Brain microvascular endothelial cell (primary cell): ENCODE results near the gene C3orf22.
A peak's percentile ranks its signal among the peaks of the same experiment; 100 is the strongest.

Source experiments
- DNase-seq: peaks from one replicate; pipeline ENCODE4 v3.0.0-alpha.2; 2020
- H3K27ac ChIP-seq: fragments of 250-450 bp; sonication (Bioruptor Pico); 2 replicates; pipeline ENCODE4 v1.5.1; 2020; ENCODE audit warnings: mild to moderate bottlenecking, moderate library complexity
- H3K27me3 ChIP-seq: fragments of 250-450 bp; sonication (Bioruptor Pico); replicated peaks from 2 replicates; pipeline ENCODE4 v1.5.1; 2020; ENCODE audit warnings: mild to moderate bottlenecking
- H3K36me3 ChIP-seq: fragments of 250-450 bp; sonication (Bioruptor Pico); replicated peaks from 2 replicates; pipeline ENCODE4 v1.5.1; 2020; ENCODE audit warnings: mild to moderate bottlenecking
- H3K4me3 ChIP-seq: 2 replicates; pipeline ENCODE4 v1.5.1; 2011; ENCODE audit warnings: low read depth, mild to moderate bottlenecking, control low read depth, low read length, moderate library complexity
- in situ Hi-C: cut with HindIII; loops from 2 replicates; pipeline ENCODE4 v1.10.0; 2017; ENCODE audit warnings: low sequenced_read_pairs, low pct_ligation_motif_present
- TF ChIP-seq, protein P1 (sequence below): IDR thresholded peaks from 2 replicates; pipeline ENCODE4 v1.5.1; 2011; ENCODE audit warnings: low read depth, mild to moderate bottlenecking, moderate library complexity, low read length, control low read depth, inconsistent platforms; ENCODE audit errors: missing control alignments

Gene C3orf22

DNA sequence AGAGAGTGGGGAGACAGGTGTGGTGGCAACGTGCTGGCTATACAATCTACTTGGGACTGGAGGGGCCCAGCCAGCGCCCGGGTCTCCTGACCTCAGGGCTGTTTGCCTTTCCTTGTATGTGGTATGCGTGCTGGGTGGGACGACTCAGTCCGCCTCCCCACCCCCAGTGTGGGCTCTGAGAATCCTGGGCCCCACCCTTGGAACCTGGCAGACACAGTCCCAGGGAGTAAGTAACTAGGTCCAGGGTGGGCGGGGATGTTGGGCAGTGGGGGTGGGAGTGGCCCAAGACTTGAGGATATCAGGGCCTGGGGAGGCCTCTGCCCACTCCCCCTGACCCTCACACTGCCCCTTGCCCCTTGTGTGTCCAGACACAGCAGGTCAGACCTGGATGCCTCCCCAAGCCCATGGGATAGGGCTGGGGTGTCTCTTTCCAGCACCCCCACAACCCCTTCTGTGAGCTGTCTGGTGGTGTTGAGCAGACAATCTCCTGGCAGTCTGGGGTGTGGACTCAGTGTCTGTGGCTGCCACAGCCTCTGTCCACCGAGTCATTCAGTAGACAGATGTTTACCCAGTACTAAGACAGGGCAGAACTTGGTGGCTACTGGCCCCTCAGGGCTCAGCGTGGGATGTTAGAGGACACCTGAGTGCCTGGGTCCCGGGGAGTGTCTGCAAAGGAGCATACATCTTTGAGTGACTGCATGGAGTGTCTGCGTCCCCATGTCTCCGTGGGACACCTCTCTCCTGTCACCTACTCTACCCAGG, 33.5 kb downstream of the C3orf22 start:
- H3K27ac ChIP-seq, result no peak overlapping the region
- in situ Hi-C loops, result no loop called here
- H3K4me3 ChIP-seq, result no peak overlapping the region
- peaks cover 13% of the 10 kb centered on the region for H3K27me3 ChIP-seq
- no peak for DNase-seq
- TF ChIP-seq, protein P1, sequence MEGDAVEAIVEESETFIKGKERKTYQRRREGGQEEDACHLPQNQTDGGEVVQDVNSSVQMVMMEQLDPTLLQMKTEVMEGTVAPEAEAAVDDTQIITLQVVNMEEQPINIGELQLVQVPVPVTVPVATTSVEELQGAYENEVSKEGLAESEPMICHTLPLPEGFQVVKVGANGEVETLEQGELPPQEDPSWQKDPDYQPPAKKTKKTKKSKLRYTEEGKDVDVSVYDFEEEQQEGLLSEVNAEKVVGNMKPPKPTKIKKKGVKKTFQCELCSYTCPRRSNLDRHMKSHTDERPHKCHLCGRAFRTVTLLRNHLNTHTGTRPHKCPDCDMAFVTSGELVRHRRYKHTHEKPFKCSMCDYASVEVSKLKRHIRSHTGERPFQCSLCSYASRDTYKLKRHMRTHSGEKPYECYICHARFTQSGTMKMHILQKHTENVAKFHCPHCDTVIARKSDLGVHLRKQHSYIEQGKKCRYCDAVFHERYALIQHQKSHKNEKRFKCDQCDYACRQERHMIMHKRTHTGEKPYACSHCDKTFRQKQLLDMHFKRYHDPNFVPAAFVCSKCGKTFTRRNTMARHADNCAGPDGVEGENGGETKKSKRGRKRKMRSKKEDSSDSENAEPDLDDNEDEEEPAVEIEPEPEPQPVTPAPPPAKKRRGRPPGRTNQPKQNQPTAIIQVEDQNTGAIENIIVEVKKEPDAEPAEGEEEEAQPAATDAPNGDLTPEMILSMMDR, result no peak
- no peaks in the 10 kb centered on the region for H3K36me3 ChIP-seq

DNA sequence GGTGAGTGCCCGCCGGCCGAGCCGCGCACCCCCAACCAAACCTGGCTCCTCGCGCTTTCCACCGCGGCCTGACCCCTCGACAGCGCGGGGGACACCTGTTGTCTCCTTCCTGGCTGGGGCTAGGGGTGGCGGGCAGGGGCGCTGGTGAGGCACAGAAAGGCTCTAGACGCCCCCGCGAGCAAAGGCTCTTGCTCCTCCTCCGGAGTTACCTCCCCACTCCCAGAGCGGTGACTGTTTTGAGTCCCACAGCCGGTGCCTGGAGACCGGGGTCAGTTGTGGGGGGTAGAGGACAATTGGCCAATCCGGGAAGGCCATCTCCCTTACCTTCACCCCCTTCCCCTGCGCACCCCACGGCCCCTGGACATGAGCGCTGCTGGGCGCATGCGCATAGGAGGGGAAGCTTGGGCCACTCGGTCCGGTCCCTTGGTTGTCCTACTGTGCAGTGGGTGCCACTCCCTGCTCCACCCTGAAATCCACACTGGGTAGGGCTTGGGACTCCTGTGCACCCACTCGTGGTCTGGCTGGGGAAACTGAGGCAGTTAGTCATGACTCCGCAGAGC, 34.2 kb downstream of the C3orf22 start:
- H3K27ac ChIP-seq, result no peak overlapping the region
- in situ Hi-C loops, result no loop called here
- no peak overlapping the region for H3K4me3 ChIP-seq
- DNase-seq, result no peak
- H3K36me3 ChIP-seq, result no peaks in the 10 kb centered on the region
- TF ChIP-seq, protein P1, result no peak
- peaks cover 13% of the 10 kb centered on the region for H3K27me3 ChIP-seq

- Histone ChIP-seq H3K4me3 (peak within 1 kb of the TSS; percentile 9), H3K27me3 (peaks cover 13% of the 10 kb centered on the region), H3K36me3 (no peaks in the 10 kb centered on the region), H3K27ac (no peak within 1 kb of the TSS)
- TF ChIP-seq, protein P1, result no peak
- in situ Hi-C loops, result no loop called here
- no peak for DNase-seq
Observed at GRCh38 chr3:126523745-126524428, 34.8 kb downstream of the C3orf22 start, which contains the start of gene CHST13. TSS of gene CHST13 (plus strand) at chr3:126524155. CDS start at chr3:126524333, 178 bp downstream.

GRCh38 chr3:126522363-126522788, 36.4 kb downstream of the C3orf22 start:
- TF ChIP-seq, protein P1, result peak; percentile 89
- Histone ChIP-seq H3K27ac (no peak overlapping the region), H3K4me3 (no peak overlapping the region), H3K36me3 (no peaks in the 10 kb centered on the region), H3K27me3 (peaks cover 13% of the 10 kb centered on the region)
- in situ Hi-C loops, result no loop called here
- DNase-seq, result peak; percentile 30

DNA sequence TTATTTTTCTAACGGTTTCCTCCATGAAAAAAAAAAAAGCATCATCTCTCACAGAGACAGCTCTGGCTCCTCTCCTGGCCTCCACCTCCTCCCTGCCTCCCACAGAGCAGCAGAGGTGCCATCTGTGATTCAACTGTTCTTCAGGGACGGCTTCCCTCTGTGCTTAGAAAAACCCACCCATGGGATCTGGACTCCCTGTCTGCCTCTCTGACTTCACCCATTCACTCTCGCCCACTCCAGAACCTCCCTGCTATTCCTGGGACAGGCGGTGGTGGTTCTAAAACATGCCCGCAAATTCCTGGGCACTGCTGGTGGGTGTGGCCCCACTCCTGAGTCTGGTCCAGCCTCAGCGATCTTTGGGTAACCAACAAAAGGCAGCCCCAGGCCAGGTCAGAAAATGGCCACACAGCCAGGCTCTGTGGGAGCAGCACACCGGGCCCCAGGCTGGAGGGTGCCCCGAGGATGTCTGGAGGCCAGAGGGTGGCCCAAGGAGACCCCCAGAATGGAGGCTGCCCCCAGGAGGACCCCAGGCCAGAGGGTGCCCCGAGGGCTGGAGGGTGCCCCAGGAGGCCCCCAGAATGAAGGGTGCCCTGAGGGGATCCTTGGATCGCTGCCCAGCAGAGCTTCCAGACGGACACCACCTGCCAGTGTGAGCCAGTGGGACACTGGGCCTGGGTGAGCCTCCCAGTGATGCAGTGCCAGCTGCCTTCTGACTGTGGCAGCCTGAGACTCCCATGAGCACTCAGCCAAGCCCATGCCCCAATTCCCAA, 37.4 kb downstream of the C3orf22 start:
- Histone ChIP-seq H3K36me3 (no peaks in the 10 kb centered on the region), H3K27ac (no peak overlapping the region), H3K4me3 (no peak overlapping the region), H3K27me3 (peaks cover 13% of the 10 kb centered on the region)
- TF ChIP-seq, protein P1, result no peak
- in situ Hi-C loops, result no loop called here
- no peak for DNase-seq
